Breast epithelium (tissue), 3 donors: ENCODE data around the gene ATN1.

Experiments used
- POLR2AphosphoS5 ChIP-seq, 3 donors: sonication (generic); formaldehyde crosslinking; IDR thresholded peaks; one replicate each; pipeline ENCODE4 v1.6.1; 2017; ENCODE audit warnings: antibody characterized with exemption in 3 of 3
- TF ChIP-seq, protein P1 (sequence below), 3 donors: fragments of 450-650 bp; IDR thresholded peaks; one replicate each; pipeline ENCODE4 v1.5.1; 2016 to 2017; ENCODE audit warnings: antibody characterized with exemption in 3 of 3, mild to moderate bottlenecking in 3 of 3, moderate library complexity in 3 of 3

DNA sequence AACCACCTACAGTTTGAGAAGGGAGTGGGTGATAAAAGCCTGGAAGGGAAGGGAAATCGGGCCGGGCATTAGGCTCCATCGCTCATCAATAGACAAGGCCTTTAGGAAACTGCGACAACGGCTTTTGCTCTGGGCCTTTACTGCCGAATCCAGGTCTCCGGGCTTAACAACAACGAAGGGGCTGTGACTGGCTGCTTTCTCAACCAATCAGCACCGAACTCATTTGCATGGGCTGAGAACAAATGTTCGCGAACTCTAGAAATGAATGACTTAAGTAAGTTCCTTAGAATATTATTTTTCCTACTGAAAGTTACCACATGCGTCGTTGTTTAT lies 15.6 kb downstream of the ATN1 start:
- TF ChIP-seq, protein P1, sequence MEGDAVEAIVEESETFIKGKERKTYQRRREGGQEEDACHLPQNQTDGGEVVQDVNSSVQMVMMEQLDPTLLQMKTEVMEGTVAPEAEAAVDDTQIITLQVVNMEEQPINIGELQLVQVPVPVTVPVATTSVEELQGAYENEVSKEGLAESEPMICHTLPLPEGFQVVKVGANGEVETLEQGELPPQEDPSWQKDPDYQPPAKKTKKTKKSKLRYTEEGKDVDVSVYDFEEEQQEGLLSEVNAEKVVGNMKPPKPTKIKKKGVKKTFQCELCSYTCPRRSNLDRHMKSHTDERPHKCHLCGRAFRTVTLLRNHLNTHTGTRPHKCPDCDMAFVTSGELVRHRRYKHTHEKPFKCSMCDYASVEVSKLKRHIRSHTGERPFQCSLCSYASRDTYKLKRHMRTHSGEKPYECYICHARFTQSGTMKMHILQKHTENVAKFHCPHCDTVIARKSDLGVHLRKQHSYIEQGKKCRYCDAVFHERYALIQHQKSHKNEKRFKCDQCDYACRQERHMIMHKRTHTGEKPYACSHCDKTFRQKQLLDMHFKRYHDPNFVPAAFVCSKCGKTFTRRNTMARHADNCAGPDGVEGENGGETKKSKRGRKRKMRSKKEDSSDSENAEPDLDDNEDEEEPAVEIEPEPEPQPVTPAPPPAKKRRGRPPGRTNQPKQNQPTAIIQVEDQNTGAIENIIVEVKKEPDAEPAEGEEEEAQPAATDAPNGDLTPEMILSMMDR (IDR thresholded peaks at IDR 0.05) = no peak
- no peak for TF ChIP-seq POLR2AphosphoS5 (IDR thresholded peaks at IDR 0.05)
